Fibroblast of lung (primary cell): ENCODE results near the gene STEAP2. TPM values are rescaled to one million over a fixed set of nuclear protein-coding genes. Genes with fewer than 3 reads are reported as not detected.

Experiments used
- DNase-seq, 2 donors: peaks; one replicate each; pipeline versions ENCODE4 v3.0.0 to v3.0.0-alpha.2; 2010; ENCODE audit warnings: low read depth in 2 of 2
- H2AFZ ChIP-seq: 2 replicates; pipeline ENCODE4 v1.5.1; 2012; ENCODE audit warnings: low read length, control low read depth, inconsistent platforms
- H3K27ac ChIP-seq: 2 replicates; pipeline ENCODE4 v1.5.1; 2011; ENCODE audit warnings: low read length, control low read depth; ENCODE audit not compliant: insufficient read depth
- H3K27me3 ChIP-seq: 2 replicates; pipeline ENCODE4 v1.5.1; 2011; ENCODE audit warnings: mild to moderate bottlenecking, low read length; ENCODE audit not compliant: control insufficient read depth, insufficient read depth
- H3K36me3 ChIP-seq: 2 replicates; pipeline ENCODE4 v1.5.1; 2011; ENCODE audit warnings: low read length; ENCODE audit not compliant: control insufficient read depth, insufficient read depth
- H3K4me1 ChIP-seq: 2 replicates; pipeline ENCODE4 v1.5.1; 2011; ENCODE audit warnings: low read length; ENCODE audit not compliant: control insufficient read depth, insufficient read depth; ENCODE audit errors: extremely low read depth
- H3K4me2 ChIP-seq: 2 replicates; pipeline ENCODE4 v1.5.1; 2011; ENCODE audit warnings: low read length, control low read depth; ENCODE audit not compliant: insufficient read depth; ENCODE audit errors: extremely low read depth
- H3K4me3 ChIP-seq, 4 experiments: fragments of 200-600 bp in 1 of 4; sonication (generic) in 1 of 4; replicated peaks in 1 of 4; 2 replicates each; pipeline ENCODE4 v1.5.1; 2011 to 2016; ENCODE audit warnings: low read length in 4 of 4, low read depth in 3 of 4, mild to moderate bottlenecking in 3 of 4, control low read depth in 2 of 4, inconsistent platforms in 1 of 4, mixed read lengths in 1 of 4; ENCODE audit not compliant: insufficient read depth in 1 of 4; ENCODE audit errors: control extremely low read depth in 1 of 4
- H3K79me2 ChIP-seq: 2 replicates; pipeline ENCODE4 v1.5.1; 2012; ENCODE audit warnings: mild to moderate bottlenecking, low read length, inconsistent platforms; ENCODE audit not compliant: control insufficient read depth, insufficient read depth
- H3K9ac ChIP-seq: 2 replicates; pipeline ENCODE4 v1.5.1; 2011; ENCODE audit warnings: mild to moderate bottlenecking, low read length, control low read depth; ENCODE audit not compliant: insufficient read depth
- H3K9me3 ChIP-seq: 2 replicates; pipeline ENCODE4 v1.5.1; 2012; ENCODE audit warnings: low read depth, low read length; ENCODE audit not compliant: control insufficient read depth, insufficient read depth
- H4K20me1 ChIP-seq: 2 replicates; pipeline ENCODE4 v1.5.1; 2011; ENCODE audit warnings: low read length; ENCODE audit not compliant: control insufficient read depth, insufficient read depth; ENCODE audit errors: extremely low read depth
- EZH2 ChIP-seq: IDR thresholded peaks from 2 replicates; pipeline ENCODE4 v1.5.1; 2012; ENCODE audit warnings: low read length, control low read depth, mild to moderate bottlenecking; ENCODE audit errors: missing control alignments
- polyA plus RNA-seq, 2 donors: library from polyadenylated mRNA; depleted of rRNA in 1 of 2; stranded (reverse) in 1 of 2; unstranded in 1 of 2; fragments of >200 nt; gene quantifications; 2 replicates each; pipeline ENCODE4 v1.2.1, GENCODE V29; 2011 to 2012; ENCODE audit warnings: missing spikeins in 1 of 2
- total RNA-seq: library from RNA; depleted of rRNA; stranded (reverse); fragments of >200 nt; gene quantifications from 2 replicates; pipeline ENCODE4 v1.2.1, GENCODE V29; 2014
- TF ChIP-seq, protein P1 (sequence below), 2 donors: IDR thresholded peaks in 1 of 2; conservative IDR thresholded peaks in 1 of 2; 1 replicate in 1 of 2; 2 replicates in 1 of 2; pipeline ENCODE4 v1.5.1; 2011 to 2012; ENCODE audit warnings: low read length in 2 of 2, control low read depth in 1 of 2, inconsistent platforms in 1 of 2, low read depth in 1 of 2, mild to moderate bottlenecking in 1 of 2

Gene STEAP2
- total and polyA plus RNA-seq, 2 donors (not counting 1 experiment from before 2014, with no cell fraction given) = 16.5 to 26.3 TPM

DNA sequence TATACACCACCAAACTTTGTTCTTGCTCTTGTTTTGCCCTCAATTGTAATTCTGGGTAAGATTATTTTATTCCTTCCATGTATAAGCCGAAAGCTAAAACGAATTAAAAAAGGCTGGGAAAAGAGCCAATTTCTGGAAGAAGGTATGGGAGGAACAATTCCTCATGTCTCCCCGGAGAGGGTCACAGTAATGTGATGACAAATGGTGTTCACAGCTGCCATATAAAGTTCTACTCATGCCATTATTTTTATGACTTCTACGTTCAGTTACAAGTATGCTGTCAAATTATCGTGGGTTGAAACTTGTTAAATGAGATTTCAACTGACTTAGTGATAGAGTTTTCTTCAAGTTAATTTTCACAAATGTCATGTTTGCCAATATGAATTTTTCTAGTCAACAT, 20.9 kb downstream of the STEAP2 start:
- Histone ChIP-seq H3K4me2 (no peak overlapping the region), H2AFZ (no peak overlapping the region), H3K27ac (no peak overlapping the region), H3K4me3 (no peak overlapping the region), H3K79me2 (no peaks in the 10 kb centered on the region), H4K20me1 (no peaks in the 10 kb centered on the region), H3K4me1 (no peaks in the 10 kb centered on the region), H3K36me3 (no peaks in the 10 kb centered on the region), H3K9ac (no peak overlapping the region), H3K9me3 (no peaks in the 10 kb centered on the region), H3K27me3 (no peaks in the 10 kb centered on the region)
- TF ChIP-seq, protein P1, sequence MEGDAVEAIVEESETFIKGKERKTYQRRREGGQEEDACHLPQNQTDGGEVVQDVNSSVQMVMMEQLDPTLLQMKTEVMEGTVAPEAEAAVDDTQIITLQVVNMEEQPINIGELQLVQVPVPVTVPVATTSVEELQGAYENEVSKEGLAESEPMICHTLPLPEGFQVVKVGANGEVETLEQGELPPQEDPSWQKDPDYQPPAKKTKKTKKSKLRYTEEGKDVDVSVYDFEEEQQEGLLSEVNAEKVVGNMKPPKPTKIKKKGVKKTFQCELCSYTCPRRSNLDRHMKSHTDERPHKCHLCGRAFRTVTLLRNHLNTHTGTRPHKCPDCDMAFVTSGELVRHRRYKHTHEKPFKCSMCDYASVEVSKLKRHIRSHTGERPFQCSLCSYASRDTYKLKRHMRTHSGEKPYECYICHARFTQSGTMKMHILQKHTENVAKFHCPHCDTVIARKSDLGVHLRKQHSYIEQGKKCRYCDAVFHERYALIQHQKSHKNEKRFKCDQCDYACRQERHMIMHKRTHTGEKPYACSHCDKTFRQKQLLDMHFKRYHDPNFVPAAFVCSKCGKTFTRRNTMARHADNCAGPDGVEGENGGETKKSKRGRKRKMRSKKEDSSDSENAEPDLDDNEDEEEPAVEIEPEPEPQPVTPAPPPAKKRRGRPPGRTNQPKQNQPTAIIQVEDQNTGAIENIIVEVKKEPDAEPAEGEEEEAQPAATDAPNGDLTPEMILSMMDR (conservative IDR thresholded peaks at IDR 0.05 in 1 of 2, IDR thresholded peaks at IDR 0.05 in 1 of 2; ENCODE audit: low read depth in 1 of 2, low read length in 2 of 2) = no peak
- no peak for TF ChIP-seq EZH2
- DNase-seq = no peak

DNA sequence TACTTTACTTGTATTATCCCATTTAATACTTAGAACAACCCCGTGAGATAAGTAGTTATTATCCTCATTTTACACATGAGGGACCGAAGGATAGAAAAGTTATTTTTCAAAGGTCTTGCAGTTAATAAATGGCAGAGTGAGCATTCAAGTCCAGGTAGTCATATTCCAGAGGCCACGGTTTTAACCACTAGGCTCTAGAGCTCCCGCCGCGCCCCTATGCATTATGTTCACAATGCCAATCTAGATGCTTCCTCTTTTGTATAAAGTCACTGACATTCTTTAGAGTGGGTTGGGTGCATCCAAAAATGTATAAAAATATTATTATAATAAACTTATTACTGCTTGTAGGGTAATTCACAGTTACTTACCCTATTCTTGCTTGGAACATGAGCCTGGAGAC, 22.0 kb downstream of the STEAP2 start:
- TF ChIP-seq EZH2 = no peak
- TF ChIP-seq, protein P1 (conservative IDR thresholded peaks at IDR 0.05 in 1 of 2, IDR thresholded peaks at IDR 0.05 in 1 of 2; ENCODE audit: low read depth in 1 of 2, low read length in 2 of 2) = no peak
- no peak overlapping the region for H3K4me2 ChIP-seq
- no peaks in the 10 kb centered on the region for H4K20me1 ChIP-seq
- H3K27me3 ChIP-seq = no peaks in the 10 kb centered on the region
- no peaks in the 10 kb centered on the region for H3K36me3 ChIP-seq
- no peak overlapping the region for H3K9ac ChIP-seq
- no peaks in the 10 kb centered on the region for H3K9me3 ChIP-seq
- H3K4me1 ChIP-seq = no peaks in the 10 kb centered on the region
- no peak overlapping the region for H2AFZ ChIP-seq
- H3K27ac ChIP-seq = no peak overlapping the region
- H3K4me3 ChIP-seq = no peak overlapping the region
- no peak for DNase-seq
- H3K79me2 ChIP-seq = no peaks in the 10 kb centered on the region

DNA sequence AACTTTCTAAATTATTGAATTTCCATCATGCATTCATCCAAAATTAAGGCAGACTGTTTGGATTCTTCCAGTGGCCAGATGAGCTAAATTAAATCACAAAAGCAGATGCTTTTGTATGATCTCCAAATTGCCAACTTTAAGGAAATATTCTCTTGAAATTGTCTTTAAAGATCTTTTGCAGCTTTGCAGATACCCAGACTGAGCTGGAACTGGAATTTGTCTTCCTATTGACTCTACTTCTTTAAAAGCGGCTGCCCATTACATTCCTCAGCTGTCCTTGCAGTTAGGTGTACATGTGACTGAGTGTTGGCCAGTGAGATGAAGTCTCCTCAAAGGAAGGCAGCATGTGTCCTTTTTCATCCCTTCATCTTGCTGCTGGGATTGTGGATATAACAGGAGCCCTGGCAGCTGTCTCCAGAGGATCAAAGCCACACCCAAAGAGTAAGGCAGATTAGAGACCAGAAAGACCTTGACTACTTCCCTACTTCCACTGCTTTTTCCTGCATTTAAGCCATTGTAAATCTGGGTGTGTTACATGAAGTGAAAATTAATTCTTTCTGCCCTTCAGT, 25.3 kb downstream of the STEAP2 start:
- no peaks in the 10 kb centered on the region for H4K20me1 ChIP-seq
- DNase-seq = no peak
- H3K4me3 ChIP-seq = no peak overlapping the region
- no peak for TF ChIP-seq EZH2
- TF ChIP-seq, protein P1 (conservative IDR thresholded peaks at IDR 0.05 in 1 of 2, IDR thresholded peaks at IDR 0.05 in 1 of 2; ENCODE audit: low read depth in 1 of 2, low read length in 2 of 2) = no peak
- H3K9ac ChIP-seq = no peak overlapping the region
- no peaks in the 10 kb centered on the region for H3K79me2 ChIP-seq
- no peak overlapping the region for H3K27ac ChIP-seq
- no peaks in the 10 kb centered on the region for H3K36me3 ChIP-seq
- H3K4me2 ChIP-seq = no peak overlapping the region
- no peaks in the 10 kb centered on the region for H3K27me3 ChIP-seq
- H3K9me3 ChIP-seq = no peaks in the 10 kb centered on the region
- no peak overlapping the region for H2AFZ ChIP-seq
- H3K4me1 ChIP-seq = no peaks in the 10 kb centered on the region
